ENCODE results near the gene NUDCD3.

Gene NUDCD3

DNA sequence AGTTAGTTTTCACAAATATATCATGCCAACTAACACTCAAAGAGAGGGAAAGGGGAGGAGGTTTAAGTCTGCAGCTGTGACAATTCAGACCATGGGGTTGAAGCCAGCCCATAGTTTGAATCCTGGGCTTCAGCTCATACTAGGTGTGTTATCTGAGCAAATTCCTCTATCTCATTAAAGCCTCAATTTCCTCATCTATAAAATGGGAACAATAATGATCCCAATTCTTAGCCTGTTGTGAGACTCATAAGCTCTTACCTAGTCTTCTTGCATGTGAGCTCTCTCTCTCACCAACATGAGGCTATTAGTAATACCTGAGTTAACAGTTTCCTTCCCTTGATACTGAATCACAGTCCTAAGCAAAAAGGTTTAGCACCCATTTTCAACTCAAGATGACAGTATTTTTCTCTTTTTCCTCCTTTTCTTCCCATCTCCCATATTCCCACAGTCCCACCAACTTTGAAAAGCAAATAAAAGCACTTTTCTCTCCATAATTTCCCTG, 49.8 kb downstream of the NUDCD3 start:
- H3K27me3 ChIP-seq (ENCODE audit: insufficient read depth, low read length, poor library complexity, severe bottlenecking) = no peaks in the 10 kb centered on the region
- no peak overlapping the region for H3K9ac ChIP-seq (ENCODE audit: low read depth, low read length, poor library complexity, severe bottlenecking)
- H4K20me1 ChIP-seq (ENCODE audit: insufficient read depth, low read length, poor library complexity, severe bottlenecking) = peaks cover 12% of the 10 kb centered on the region
- H3K9me3 ChIP-seq (ENCODE audit: insufficient read depth, low read depth, low read length) = no peaks in the 10 kb centered on the region
- H2AFZ ChIP-seq (ENCODE audit: low read length) = no peak overlapping the region
- no peaks in the 10 kb centered on the region for H3F3A ChIP-seq (ENCODE audit: low read depth)
- H3K36me3 ChIP-seq (ENCODE audit: insufficient read depth, low read length) = peaks cover 17% of the 10 kb centered on the region; the same call in 1 of the 2 replicates
- peaks cover 79% of the 10 kb centered on the region; the same call in 1 of the 2 replicates for H3K79me2 ChIP-seq (ENCODE audit: insufficient read depth, low read length)
- H3K4me1 ChIP-seq (ENCODE audit: insufficient read depth, low read length, poor library complexity, severe bottlenecking) = no peaks in the 10 kb centered on the region
- no peak overlapping the region for H3K4me3 ChIP-seq (ENCODE audit: low read length, poor library complexity, severe bottlenecking)
- H3K4me2 ChIP-seq (ENCODE audit: low read depth, low read length, poor library complexity, severe bottlenecking) = no peak overlapping the region
- TF ChIP-seq, protein P1, sequence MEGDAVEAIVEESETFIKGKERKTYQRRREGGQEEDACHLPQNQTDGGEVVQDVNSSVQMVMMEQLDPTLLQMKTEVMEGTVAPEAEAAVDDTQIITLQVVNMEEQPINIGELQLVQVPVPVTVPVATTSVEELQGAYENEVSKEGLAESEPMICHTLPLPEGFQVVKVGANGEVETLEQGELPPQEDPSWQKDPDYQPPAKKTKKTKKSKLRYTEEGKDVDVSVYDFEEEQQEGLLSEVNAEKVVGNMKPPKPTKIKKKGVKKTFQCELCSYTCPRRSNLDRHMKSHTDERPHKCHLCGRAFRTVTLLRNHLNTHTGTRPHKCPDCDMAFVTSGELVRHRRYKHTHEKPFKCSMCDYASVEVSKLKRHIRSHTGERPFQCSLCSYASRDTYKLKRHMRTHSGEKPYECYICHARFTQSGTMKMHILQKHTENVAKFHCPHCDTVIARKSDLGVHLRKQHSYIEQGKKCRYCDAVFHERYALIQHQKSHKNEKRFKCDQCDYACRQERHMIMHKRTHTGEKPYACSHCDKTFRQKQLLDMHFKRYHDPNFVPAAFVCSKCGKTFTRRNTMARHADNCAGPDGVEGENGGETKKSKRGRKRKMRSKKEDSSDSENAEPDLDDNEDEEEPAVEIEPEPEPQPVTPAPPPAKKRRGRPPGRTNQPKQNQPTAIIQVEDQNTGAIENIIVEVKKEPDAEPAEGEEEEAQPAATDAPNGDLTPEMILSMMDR (conservative IDR thresholded peaks at IDR 0.05; ENCODE audit: low read length) = no peak
- no peak for TF ChIP-seq EZH2phosphoT487 (IDR thresholded peaks at IDR 0.05; ENCODE audit: borderline replicate concordance)
- H3K9me2 ChIP-seq (replicated peaks; ENCODE audit: low read depth, low read length) = no peaks in the 10 kb centered on the region

- no peak overlapping the region for H3K4me2 ChIP-seq (ENCODE audit: low read depth, low read length, poor library complexity, severe bottlenecking)
- no peak overlapping the region for H3K4me3 ChIP-seq (ENCODE audit: low read length, poor library complexity, severe bottlenecking)
- peaks cover 12% of the 10 kb centered on the region; the same call in 1 of the 2 replicates for H3K36me3 ChIP-seq (ENCODE audit: insufficient read depth, low read length)
- peaks cover 14% of the 10 kb centered on the region for H4K20me1 ChIP-seq (ENCODE audit: insufficient read depth, low read length, poor library complexity, severe bottlenecking)
- H3K9me2 ChIP-seq (replicated peaks; ENCODE audit: low read depth, low read length) = no peaks in the 10 kb centered on the region
- H3F3A ChIP-seq (ENCODE audit: low read depth) = no peaks in the 10 kb centered on the region
- TF ChIP-seq EZH2phosphoT487 (IDR thresholded peaks at IDR 0.05; ENCODE audit: borderline replicate concordance) = no peak
- TF ChIP-seq, protein P1 (conservative IDR thresholded peaks at IDR 0.05; ENCODE audit: low read length) = no peak
- no peak overlapping the region for H2AFZ ChIP-seq (ENCODE audit: low read length)
- H3K27me3 ChIP-seq (ENCODE audit: insufficient read depth, low read length, poor library complexity, severe bottlenecking) = no peaks in the 10 kb centered on the region
- H3K79me2 ChIP-seq (ENCODE audit: insufficient read depth, low read length) = peaks cover 79% of the 10 kb centered on the region; the same call in 1 of the 2 replicates
- H3K9me3 ChIP-seq (ENCODE audit: insufficient read depth, low read depth, low read length) = no peaks in the 10 kb centered on the region
- no peak overlapping the region for H3K9ac ChIP-seq (ENCODE audit: low read depth, low read length, poor library complexity, severe bottlenecking)
- H3K4me1 ChIP-seq (ENCODE audit: insufficient read depth, low read length, poor library complexity, severe bottlenecking) = no peaks in the 10 kb centered on the region
Observed at GRCh38 chr7:44439926-44440325, 50.5 kb downstream of the NUDCD3 start.

- H3K4me2 ChIP-seq (ENCODE audit: low read depth, low read length, poor library complexity, severe bottlenecking) = no peak overlapping the region
- H3F3A ChIP-seq (ENCODE audit: low read depth) = no peaks in the 10 kb centered on the region
- peaks cover 10% of the 10 kb centered on the region; the same call in 1 of the 2 replicates for H3K36me3 ChIP-seq (ENCODE audit: insufficient read depth, low read length)
- no peaks in the 10 kb centered on the region for H3K4me1 ChIP-seq (ENCODE audit: insufficient read depth, low read length, poor library complexity, severe bottlenecking)
- H3K9me3 ChIP-seq (ENCODE audit: insufficient read depth, low read depth, low read length) = no peaks in the 10 kb centered on the region
- H3K9ac ChIP-seq (ENCODE audit: low read depth, low read length, poor library complexity, severe bottlenecking) = no peak overlapping the region
- H3K4me3 ChIP-seq (ENCODE audit: low read length, poor library complexity, severe bottlenecking) = no peak overlapping the region
- H3K9me2 ChIP-seq (replicated peaks; ENCODE audit: low read depth, low read length) = no peaks in the 10 kb centered on the region
- H3K27me3 ChIP-seq (ENCODE audit: insufficient read depth, low read length, poor library complexity, severe bottlenecking) = no peaks in the 10 kb centered on the region
- peaks cover 18% of the 10 kb centered on the region for H4K20me1 ChIP-seq (ENCODE audit: insufficient read depth, low read length, poor library complexity, severe bottlenecking)
- H2AFZ ChIP-seq (ENCODE audit: low read length) = no peak overlapping the region
- H3K79me2 ChIP-seq (ENCODE audit: insufficient read depth, low read length) = peaks cover 79% of the 10 kb centered on the region; the same call in 1 of the 2 replicates
- TF ChIP-seq EZH2phosphoT487 (IDR thresholded peaks at IDR 0.05; ENCODE audit: borderline replicate concordance) = no peak
- TF ChIP-seq, protein P1 (conservative IDR thresholded peaks at IDR 0.05; ENCODE audit: low read length) = no peak
Observed at GRCh38 chr7:44438816-44439215, 51.6 kb downstream of the NUDCD3 start.
